K562 (cell line): ENCODE data around the gene FAR1. TPM values are rescaled to one million over a fixed set of nuclear protein-coding genes. Genes with fewer than 3 reads are reported as not detected.

ENCODE experiments used
- ERF ChIP-seq: fragments of 450-650 bp; formaldehyde crosslinking; IDR thresholded peaks from 2 replicates; pipeline ENCODE4 v1.4.0; 2020; ENCODE audit warnings: mild to moderate bottlenecking, mixed read lengths
- HCFC1 ChIP-seq: IDR thresholded peaks from 2 replicates; pipeline ENCODE4 v1.6.1; 2012; ENCODE audit warnings: low read depth, low read length, improper control_type of control experiment
- JUND ChIP-seq, 2 experiments: IDR thresholded peaks; 2 replicates in 1 of 2; 3 replicates in 1 of 2; pipeline ENCODE4 v1.6.1; 2011; ENCODE audit warnings: borderline replicate concordance in 2 of 2, low read depth in 2 of 2, low read length in 2 of 2, improper control_type of control experiment in 1 of 2, missing biosample characterization in 1 of 2, missing genetic modification characterization in 1 of 2, missing genetic modification reagents in 1 of 2
- KDM5B ChIP-seq: fragments of 200-600 bp; sonication (generic); IDR thresholded peaks from 2 replicates; pipeline ENCODE4 v1.6.1; 2012; ENCODE audit warnings: low read depth, mild to moderate bottlenecking, moderate library complexity, low read length, control low read depth, inconsistent platforms; ENCODE audit not compliant: insufficient replicate concordance
- KLF1 ChIP-seq: fragments of 450-650 bp; IDR thresholded peaks from 2 replicates; pipeline ENCODE4 v1.6.1; 2016; ENCODE audit warnings: missing genetic modification characterization, missing compliant biosample characterization
- MEF2A ChIP-seq: IDR thresholded peaks from 2 replicates; pipeline ENCODE4 v1.6.1; 2011; ENCODE audit warnings: low read depth, mild to moderate bottlenecking, low read length, moderate library complexity; ENCODE audit not compliant: control insufficient read depth
- POLR2B ChIP-seq: fragments of 450-650 bp; IDR thresholded peaks from 2 replicates; pipeline ENCODE4 v1.6.1; 2018; ENCODE audit warnings: low read depth; ENCODE audit not compliant: partially characterized antibody
- RREB1 ChIP-seq: fragments of 250-450 bp; sonication (Bioruptor Pico); IDR thresholded peaks from 2 replicates; pipeline ENCODE4 v1.4.0; 2020
- SMAD3 ChIP-seq: fragments of 450-650 bp; formaldehyde crosslinking; conservative IDR thresholded peaks from 2 replicates; pipeline ENCODE4 v1.4.0; 2020; ENCODE audit warnings: mild to moderate bottlenecking
- TBL1XR1 ChIP-seq, 2 experiments: IDR thresholded peaks; 2 replicates each; pipeline ENCODE4 v1.6.1; 2012; ENCODE audit warnings: improper control_type of control experiment in 2 of 2, low read length in 2 of 2, mild to moderate bottlenecking in 1 of 2
- TEAD1 ChIP-seq, 2 experiments: fragments of 450-650 bp in 1 of 2; sonication (generic) in 1 of 2; formaldehyde crosslinking; IDR thresholded peaks; 2 replicates each; pipeline versions ENCODE4 v1.4.0 to v1.8.0; 2020 to 2022; ENCODE audit warnings: mild to moderate bottlenecking in 2 of 2, missing genetic modification reagents in 1 of 2
- ZNF184 ChIP-seq: sonication (generic); formaldehyde crosslinking; IDR thresholded peaks from 2 replicates; pipeline ENCODE4 v1.5.0; 2020; ENCODE audit warnings: missing genetic modification reagents
- polyA plus RNA-seq, 8 experiments: library from polyadenylated mRNA; depleted of rRNA in 4 of 8; stranded (reverse) in 5 of 8; unstranded in 3 of 8; fragments of >200 nt; fragmentation: Nextera tagmentation in 2 of 8; fragmentation: Illumina TruSeq in 1 of 8; extraction: Ambion mirVana in 2 of 8; extraction: Trizol in 1 of 8; gene quantifications; 2 replicates each; pipeline versions ENCODE4 v1.2.1 to v1.2.3, GENCODE V29; 2011 to 2014; ENCODE audit warnings: inconsistent platforms in 1 of 8, missing spikeins in 1 of 8
- total RNA-seq, 7 experiments: library from RNA; depleted of rRNA in 6 of 7; stranded (reverse); fragments of >200 nt in 6 of 7; fragmentation: Illumina TruSeq in 2 of 7; extraction: Trizol in 2 of 7; gene quantifications; 2 replicates each; pipeline versions ENCODE4 v1.2.1 to v1.2.3, GENCODE V29; 2011 to 2021; ENCODE audit warnings: low replicate concordance in 1 of 7
- TF ChIP-seq, protein P1 (sequence below): fragments of 250-450 bp; sonication (Bioruptor Pico); IDR thresholded peaks from 2 replicates; pipeline ENCODE4 v1.4.0; 2020
- TF ChIP-seq, protein P2 (sequence below), 3 experiments: IDR thresholded peaks in 2 of 3; conservative IDR thresholded peaks in 1 of 3; 2 replicates each; pipeline ENCODE4 v1.5.1; 2011 to 2012; ENCODE audit warnings: low read length in 3 of 3, mild to moderate bottlenecking in 3 of 3, control low read depth in 2 of 3, improper control_type of control experiment in 1 of 3, inconsistent platforms in 1 of 3, low read depth in 1 of 3, mixed read lengths in 1 of 3, moderate library complexity in 1 of 3; ENCODE audit not compliant: insufficient read depth in 2 of 3

The FAR1 gene
- total and polyA plus RNA-seq, 9 of the 15 experiments (the other 6 are each of a cell fraction or from before 2014, with no cell fraction given): 17.7 to 88.2 (median 52.6) TPM

DNA sequence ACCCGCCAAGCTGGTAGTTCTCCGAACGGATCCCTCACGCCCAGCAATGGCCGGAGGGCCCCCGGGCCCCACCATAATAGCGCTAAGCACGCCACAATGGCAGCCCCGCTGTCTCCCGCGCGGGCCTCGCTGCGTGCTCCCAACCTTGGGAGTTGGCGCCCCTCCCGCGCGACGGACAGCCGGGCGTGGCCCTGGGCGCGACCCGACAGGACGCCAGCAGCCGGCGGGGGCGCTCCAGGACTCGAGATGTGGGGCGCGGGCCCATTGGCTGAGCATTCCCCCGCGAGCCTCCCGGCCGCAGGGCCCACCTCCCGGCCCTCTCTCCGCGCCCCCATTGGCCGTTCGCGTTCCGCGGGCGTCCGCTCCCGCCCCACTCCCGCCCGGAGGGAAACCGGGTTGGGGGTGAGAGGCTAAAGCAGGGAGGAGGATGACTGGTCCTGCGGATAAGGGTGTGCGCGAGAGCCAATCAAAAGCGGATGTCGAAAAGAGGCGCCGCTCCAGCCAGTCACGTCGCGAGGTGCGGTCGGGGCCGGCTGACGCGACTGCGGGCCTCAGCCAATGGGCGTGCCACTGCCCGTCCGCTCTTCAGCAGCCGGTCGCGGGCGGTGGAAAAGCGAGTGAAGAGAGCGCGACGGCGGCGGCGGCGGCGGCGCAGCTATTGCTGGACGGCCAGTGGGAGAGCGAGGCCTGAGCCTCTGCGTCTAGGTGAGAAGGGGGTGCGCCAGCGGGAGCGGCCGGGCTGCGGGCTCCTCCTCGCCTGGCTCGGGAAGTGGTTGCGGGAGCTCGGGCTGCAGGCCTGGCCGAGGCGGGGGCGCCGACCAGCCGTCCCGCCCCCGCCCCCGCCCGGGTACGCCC, at the start of gene FAR1 (continued):
- peak; percentile 60; the same call in 1 of the 2 replicates for TF ChIP-seq RREB1 (CRISPR knock-in tag)
- TF ChIP-seq KDM5B: peak; percentile 13
- no peak for TF ChIP-seq MEF2A
- peak; percentile 30; the same call in 1 of the 2 replicates for TF ChIP-seq JUND (IDR thresholded peaks at IDR 0.05; ENCODE audit: borderline replicate concordance, low read depth, low read length)
- TF ChIP-seq JUND (tag; IDR thresholded peaks at IDR 0.05; ENCODE audit: borderline replicate concordance, low read depth, low read length): no peak; the same call in 2 of the 3 replicates
- TF ChIP-seq SMAD3 (CRISPR knock-in tag): no peak
- no peak for TF ChIP-seq TBL1XR1 (IDR thresholded peaks at IDR 0.05; ENCODE audit: low read length in 2 of 2)
- TF ChIP-seq POLR2B: peak; percentile 63
- TF ChIP-seq HCFC1: peak; percentile 9; the same call in 1 of the 2 replicates
- TF ChIP-seq ZNF184 (CRISPR knock-in tag): no peak
- TF ChIP-seq, protein P1, sequence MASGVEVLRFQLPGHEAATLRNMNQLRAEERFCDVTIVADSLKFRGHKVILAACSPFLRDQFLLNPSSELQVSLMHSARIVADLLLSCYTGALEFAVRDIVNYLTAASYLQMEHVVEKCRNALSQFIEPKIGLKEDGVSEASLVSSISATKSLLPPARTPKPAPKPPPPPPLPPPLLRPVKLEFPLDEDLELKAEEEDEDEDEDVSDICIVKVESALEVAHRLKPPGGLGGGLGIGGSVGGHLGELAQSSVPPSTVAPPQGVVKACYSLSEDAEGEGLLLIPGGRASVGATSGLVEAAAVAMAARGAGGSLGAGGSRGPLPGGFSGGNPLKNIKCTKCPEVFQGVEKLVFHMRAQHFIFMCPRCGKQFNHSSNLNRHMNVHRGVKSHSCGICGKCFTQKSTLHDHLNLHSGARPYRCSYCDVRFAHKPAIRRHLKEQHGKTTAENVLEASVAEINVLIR: peak; percentile 73
- peak; percentile 95 for TF ChIP-seq KLF1 (tag)
- TF ChIP-seq TEAD1 (CRISPR knock-in tag; IDR thresholded peaks at IDR 0.05): peak in 1 of 2 experiments; percentile 92; a peak in 2 of 4 replicates
- TF ChIP-seq ERF (CRISPR knock-in tag): 0 out of 2 replicates have a peak, but pooled peaks have one; percentile 60
- TF ChIP-seq, protein P2, sequence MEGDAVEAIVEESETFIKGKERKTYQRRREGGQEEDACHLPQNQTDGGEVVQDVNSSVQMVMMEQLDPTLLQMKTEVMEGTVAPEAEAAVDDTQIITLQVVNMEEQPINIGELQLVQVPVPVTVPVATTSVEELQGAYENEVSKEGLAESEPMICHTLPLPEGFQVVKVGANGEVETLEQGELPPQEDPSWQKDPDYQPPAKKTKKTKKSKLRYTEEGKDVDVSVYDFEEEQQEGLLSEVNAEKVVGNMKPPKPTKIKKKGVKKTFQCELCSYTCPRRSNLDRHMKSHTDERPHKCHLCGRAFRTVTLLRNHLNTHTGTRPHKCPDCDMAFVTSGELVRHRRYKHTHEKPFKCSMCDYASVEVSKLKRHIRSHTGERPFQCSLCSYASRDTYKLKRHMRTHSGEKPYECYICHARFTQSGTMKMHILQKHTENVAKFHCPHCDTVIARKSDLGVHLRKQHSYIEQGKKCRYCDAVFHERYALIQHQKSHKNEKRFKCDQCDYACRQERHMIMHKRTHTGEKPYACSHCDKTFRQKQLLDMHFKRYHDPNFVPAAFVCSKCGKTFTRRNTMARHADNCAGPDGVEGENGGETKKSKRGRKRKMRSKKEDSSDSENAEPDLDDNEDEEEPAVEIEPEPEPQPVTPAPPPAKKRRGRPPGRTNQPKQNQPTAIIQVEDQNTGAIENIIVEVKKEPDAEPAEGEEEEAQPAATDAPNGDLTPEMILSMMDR (IDR thresholded peaks at IDR 0.05 in 2 of 3, conservative IDR thresholded peaks at IDR 0.05 in 1 of 3; ENCODE audit: insufficient read depth in 2 of 3, low read depth in 1 of 3, low read length in 3 of 3): peak; percentile 62 to 76 (median 70)
